GM12873 (cell line): ENCODE data around the gene SLC24A3.

Source experiments
- TF ChIP-seq, protein P1 (sequence below): IDR thresholded peaks from 2 replicates; pipeline ENCODE4 v1.5.1; 2012; ENCODE audit warnings: low read depth, mild to moderate bottlenecking, moderate library complexity, low read length, control low read depth; ENCODE audit not compliant: insufficient read depth; ENCODE audit errors: missing control alignments

Gene SLC24A3

DNA sequence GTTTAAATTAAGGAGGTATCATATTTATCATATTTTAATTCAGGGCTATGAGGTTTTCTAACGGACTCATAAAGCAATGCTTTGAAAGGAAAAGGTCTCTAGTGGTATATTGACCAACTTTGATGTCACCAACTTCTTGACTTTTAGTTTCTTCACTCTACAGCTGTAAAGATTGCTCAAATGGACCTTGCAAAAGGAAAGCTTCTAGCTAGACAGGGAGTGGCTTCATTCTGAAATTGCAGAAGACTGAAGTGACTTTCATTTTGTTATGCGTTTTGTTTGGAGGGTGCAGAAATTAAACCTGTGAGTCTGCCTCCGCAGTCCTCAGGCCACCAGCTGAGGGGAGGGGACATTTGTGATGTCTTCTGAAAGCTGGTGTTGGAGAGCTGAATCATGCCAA, 95.7 kb downstream of the SLC24A3 start:
- TF ChIP-seq, protein P1, sequence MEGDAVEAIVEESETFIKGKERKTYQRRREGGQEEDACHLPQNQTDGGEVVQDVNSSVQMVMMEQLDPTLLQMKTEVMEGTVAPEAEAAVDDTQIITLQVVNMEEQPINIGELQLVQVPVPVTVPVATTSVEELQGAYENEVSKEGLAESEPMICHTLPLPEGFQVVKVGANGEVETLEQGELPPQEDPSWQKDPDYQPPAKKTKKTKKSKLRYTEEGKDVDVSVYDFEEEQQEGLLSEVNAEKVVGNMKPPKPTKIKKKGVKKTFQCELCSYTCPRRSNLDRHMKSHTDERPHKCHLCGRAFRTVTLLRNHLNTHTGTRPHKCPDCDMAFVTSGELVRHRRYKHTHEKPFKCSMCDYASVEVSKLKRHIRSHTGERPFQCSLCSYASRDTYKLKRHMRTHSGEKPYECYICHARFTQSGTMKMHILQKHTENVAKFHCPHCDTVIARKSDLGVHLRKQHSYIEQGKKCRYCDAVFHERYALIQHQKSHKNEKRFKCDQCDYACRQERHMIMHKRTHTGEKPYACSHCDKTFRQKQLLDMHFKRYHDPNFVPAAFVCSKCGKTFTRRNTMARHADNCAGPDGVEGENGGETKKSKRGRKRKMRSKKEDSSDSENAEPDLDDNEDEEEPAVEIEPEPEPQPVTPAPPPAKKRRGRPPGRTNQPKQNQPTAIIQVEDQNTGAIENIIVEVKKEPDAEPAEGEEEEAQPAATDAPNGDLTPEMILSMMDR, result no peak

DNA sequence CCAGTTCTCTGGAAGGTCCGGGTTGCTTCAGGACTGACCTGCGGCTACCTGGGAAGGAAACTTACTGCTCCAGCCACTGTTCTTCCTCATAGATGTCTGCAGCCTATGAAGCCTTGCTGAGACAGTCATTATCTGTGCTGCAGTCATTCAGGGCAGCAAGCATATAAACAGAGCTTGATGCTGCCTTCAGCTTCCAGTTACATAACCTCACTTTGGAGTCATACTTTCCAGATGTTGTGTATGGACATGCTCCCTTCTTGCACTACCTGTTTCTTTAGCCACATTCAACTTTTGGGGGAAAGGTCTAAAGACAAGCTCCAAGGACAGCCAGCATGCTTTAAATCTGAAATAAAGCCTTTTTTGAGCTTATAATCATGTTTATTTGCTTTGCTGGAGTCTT, 98.1 kb downstream of the SLC24A3 start:
- TF ChIP-seq, protein P1, result no peak

DNA sequence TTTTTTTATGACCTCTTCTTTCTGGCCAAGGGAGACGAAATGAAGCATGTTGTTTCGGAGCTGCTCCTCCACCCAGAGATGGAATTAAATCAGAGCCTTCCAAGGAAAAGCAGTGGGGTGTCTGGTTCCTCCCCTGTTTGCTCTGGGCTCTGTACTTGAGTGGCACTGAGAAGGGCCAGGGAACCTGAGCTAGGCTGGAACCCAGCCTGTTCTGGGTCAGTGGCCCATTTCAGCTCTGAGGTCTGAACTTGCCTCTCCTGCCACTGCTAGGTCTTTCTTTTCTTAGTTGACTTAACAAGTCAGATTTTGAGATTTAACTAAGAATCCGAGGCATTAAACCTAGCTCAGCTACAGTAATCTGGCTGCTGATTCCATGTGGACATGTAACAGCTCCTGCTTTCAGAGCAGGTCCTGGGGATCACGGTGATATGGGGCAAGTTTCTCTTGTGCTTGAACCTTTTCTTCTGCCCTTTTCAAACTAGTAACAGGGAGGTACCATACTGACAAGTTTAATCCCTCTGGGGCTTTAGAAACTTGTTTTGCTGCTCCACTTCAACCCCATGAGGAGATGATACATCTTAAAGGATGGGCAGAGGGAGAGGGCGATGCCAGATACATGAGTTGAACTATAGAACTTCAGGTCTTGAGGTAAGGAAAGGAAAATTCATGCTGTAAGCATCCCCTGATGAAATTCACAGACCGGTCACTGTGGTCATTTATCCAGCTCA, 101.1 kb downstream of the SLC24A3 start:
- TF ChIP-seq, protein P1, result no peak

DNA sequence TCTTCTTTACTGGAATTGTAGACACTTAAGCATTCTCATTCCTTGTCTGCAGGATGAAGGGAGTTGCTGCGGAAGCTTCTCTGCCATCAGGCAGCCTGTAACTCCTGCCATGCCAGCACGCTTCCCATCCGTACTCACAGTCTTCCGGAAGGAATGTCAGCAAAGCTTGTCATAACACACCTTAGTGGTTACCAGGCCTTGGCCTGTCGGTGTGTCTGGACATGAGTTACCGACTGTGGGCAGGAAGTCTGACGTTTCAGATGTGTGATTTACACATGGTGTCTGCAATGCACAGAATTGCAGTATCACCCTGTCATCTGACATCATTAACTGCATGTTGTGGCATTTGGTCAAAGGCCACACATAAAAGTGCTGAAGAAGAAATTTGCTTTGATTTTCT, 102.2 kb downstream of the SLC24A3 start:
- TF ChIP-seq, protein P1, result no peak

DNA sequence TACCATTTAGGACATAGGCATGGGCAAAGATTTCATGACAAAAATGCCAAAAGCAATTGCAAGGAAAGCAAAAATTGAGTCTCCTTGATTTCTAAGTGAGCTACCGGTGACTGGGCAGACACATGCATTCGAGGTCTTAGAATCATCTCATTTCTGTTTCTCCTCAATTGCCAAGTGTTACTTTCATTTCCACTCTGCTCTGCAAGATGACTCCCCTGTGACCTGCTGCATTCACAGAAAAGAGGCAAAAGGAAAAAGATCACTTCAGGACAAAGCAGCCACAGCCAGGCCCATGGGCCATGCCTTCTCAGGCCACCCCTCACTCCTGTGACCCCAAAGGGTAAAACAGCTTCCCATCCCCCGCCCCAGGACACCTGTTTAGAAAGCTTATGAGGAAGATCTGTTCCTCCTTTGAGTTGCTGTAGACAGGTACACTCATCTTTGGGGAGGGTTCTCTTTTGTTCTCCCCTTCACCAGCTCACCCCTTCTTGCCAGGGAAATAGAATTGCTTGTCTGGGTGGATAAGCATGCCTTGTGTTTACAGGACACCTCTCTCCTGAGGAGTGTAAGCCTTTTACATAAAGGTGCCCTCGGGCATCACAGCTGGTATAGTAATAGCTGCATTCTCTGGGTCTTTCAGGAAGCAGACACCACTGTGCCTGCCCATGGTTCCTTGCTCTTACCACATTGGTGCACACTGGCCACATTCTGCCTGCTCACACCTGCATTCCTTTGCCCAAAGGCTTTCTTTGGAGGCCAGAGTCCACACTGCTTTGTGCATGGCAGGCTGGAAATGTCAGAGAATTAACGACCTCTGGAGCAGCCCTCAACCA, 105.0 kb downstream of the SLC24A3 start:
- TF ChIP-seq, protein P1, result no peak

DNA sequence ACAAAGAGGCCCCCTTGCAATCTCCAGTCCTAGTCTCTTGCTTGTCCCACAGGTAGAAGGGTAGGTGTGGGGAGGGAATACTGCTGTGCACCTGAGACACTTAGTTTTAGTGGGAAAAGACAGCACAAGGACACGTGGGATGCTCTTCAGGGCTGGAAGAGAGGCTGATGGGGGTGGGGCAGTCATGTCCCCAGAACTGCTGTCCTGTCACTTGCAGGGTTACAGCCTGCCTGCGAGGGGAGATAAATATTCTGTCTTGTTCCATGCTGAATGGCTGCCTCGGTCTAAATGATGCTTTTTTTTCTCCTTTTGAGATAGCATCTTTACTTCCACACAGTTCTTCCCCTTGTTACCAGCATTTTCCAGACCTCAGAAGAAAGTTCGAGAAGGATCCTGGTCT, 106.2 kb downstream of the SLC24A3 start:
- TF ChIP-seq, protein P1, result no peak

DNA sequence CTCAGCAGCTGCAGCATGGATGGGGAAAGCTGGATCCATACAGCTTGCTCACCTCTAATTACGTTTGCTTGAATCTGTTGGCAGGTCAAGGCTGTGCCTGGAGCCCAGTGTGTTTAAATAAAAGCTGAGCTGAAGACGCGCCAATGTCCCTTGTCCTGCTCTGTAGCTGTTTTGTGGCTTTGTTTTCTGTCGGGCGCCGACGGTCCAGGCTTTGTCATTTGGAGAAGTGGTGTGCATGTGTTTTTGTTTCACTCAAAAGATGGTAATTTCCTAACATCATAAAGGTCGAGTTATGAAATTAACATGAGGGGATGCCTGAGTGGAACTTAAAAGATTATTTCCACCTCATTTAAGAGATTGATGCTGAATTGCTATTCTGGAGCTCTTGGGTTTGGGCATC, 107.6 kb downstream of the SLC24A3 start:
- TF ChIP-seq, protein P1, result no peak
